Body of pancreas (tissue), 4 donors: ENCODE data around the gene ABHD3. TPM values are rescaled to one million over a fixed set of nuclear protein-coding genes. Genes with fewer than 3 reads are reported as not detected.
A peak's percentile ranks its signal among the peaks of the same experiment; 100 is the strongest.

Experiments
- ATAC-seq: fragments of 150-250 bp; one replicate; pipeline ENCODE4 v1.9.1; 2016
- DNase-seq, 4 donors: peaks; one replicate each; pipeline ENCODE4 v3.0.0-alpha.2; 2019
- H3K27ac ChIP-seq, 4 donors: fragments of 200-600 bp; sonication (generic); 1 replicate in 3 of 4; 2 replicates in 1 of 4; pipeline versions ENCODE4 v1.5.1 to v1.6.1; 2016 to 2019; ENCODE audit warnings: mild to moderate bottlenecking in 1 of 4, mixed read lengths in 1 of 4, moderate library complexity in 1 of 4
- H3K27me3 ChIP-seq, 2 donors: fragments of 200-600 bp; sonication (generic); one replicate each; pipeline ENCODE4 v1.6.0; 2016; ENCODE audit warnings: mild to moderate bottlenecking in 1 of 2
- H3K36me3 ChIP-seq, 2 donors: fragments of 200-600 bp; sonication (generic); replicated peaks in 1 of 2; 2 replicates each; pipeline ENCODE4 v1.5.1; 2016; ENCODE audit warnings: low read depth in 2 of 2; ENCODE audit not compliant: insufficient read depth in 1 of 2
- H3K4me1 ChIP-seq: fragments of 200-600 bp; sonication (generic); one replicate; pipeline ENCODE4 v1.6.0; 2016
- H3K4me3 ChIP-seq, 2 donors: fragments of 200-600 bp; sonication (generic); 1 replicate in 1 of 2; 2 replicates in 1 of 2; pipeline ENCODE4 v1.5.1; 2016 to 2019
- H3K9me3 ChIP-seq, 3 donors: fragments of 200-600 bp; sonication (generic); 1 replicate in 2 of 3; 2 replicates in 1 of 3; pipeline ENCODE4 v1.5.1; 2016
- POLR2A ChIP-seq, 3 donors: fragments of 450-650 bp; IDR thresholded peaks; one replicate each; pipeline ENCODE4 v1.6.1; 2016; ENCODE audit warnings: antibody characterized with exemption in 3 of 3, mild to moderate bottlenecking in 2 of 3
- WGBS, 2 donors: methylation state at CpG; one replicate each; pipeline ENCODE4 v1.1.5; 2017; 5-methylcytosine and 5-hydroxymethylcytosine counted together
- intact Hi-C: fragments of 100-400 bp; cut with DNase I; formaldehyde crosslinking; loops from one replicate; pipeline ENCODE4 v1.15.1; 2023
- total RNA-seq, 2 donors: library from RNA; depleted of rRNA; stranded (reverse); fragments of >200 nt; gene quantifications; one replicate each; pipeline ENCODE4 v1.1.0, GENCODE V29; 2016
- TF ChIP-seq, protein P1 (sequence below), 7 experiments: fragments of 450-650 bp in 4 of 7; fragments of 200-600 bp in 3 of 7; sonication (generic) in 3 of 7; IDR thresholded peaks; one replicate each; pipeline ENCODE4 v1.5.1; 2016 to 2019; ENCODE audit warnings: antibody characterized with exemption in 7 of 7

The ABHD3 gene
- total RNA-seq, 2 donors from 2014 or later = 1.6 to 19.2 TPM

GRCh38 chr18:21743166-21743832 lies 38.7 kb upstream of the ABHD3 start:
- no peak for ATAC-seq
- DNase-seq = no peak
- H3K4me3 ChIP-seq = no peak overlapping the region
- H3K27me3 ChIP-seq = no peaks in the 10 kb centered on the region
- WGBS, 2 donors = 68 to 78% methylated on average over 7 of the region's 7 CpGs
- H3K36me3 ChIP-seq = no peaks in the 10 kb centered on the region
- no peak for TF ChIP-seq POLR2A (IDR thresholded peaks at IDR 0.05)
- TF ChIP-seq, protein P1, sequence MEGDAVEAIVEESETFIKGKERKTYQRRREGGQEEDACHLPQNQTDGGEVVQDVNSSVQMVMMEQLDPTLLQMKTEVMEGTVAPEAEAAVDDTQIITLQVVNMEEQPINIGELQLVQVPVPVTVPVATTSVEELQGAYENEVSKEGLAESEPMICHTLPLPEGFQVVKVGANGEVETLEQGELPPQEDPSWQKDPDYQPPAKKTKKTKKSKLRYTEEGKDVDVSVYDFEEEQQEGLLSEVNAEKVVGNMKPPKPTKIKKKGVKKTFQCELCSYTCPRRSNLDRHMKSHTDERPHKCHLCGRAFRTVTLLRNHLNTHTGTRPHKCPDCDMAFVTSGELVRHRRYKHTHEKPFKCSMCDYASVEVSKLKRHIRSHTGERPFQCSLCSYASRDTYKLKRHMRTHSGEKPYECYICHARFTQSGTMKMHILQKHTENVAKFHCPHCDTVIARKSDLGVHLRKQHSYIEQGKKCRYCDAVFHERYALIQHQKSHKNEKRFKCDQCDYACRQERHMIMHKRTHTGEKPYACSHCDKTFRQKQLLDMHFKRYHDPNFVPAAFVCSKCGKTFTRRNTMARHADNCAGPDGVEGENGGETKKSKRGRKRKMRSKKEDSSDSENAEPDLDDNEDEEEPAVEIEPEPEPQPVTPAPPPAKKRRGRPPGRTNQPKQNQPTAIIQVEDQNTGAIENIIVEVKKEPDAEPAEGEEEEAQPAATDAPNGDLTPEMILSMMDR (IDR thresholded peaks at IDR 0.05) = no peak
- intact Hi-C loops = no loop called here
- H3K27ac ChIP-seq = no peak overlapping the region
- no peaks in the 10 kb centered on the region for H3K9me3 ChIP-seq
- H3K4me1 ChIP-seq = peaks cover 30% of the 10 kb centered on the region

GRCh38 chr18:21742315-21742687 lies 37.7 kb upstream of the ABHD3 start:
- H3K9me3 ChIP-seq = no peaks in the 10 kb centered on the region
- H3K27me3 ChIP-seq = no peaks in the 10 kb centered on the region
- H3K36me3 ChIP-seq = no peaks in the 10 kb centered on the region
- H3K4me1 ChIP-seq = peaks cover 26% of the 10 kb centered on the region
- no peak overlapping the region for H3K4me3 ChIP-seq
- ATAC-seq = no peak
- WGBS, 2 donors = 58 to 60% methylated on average over 5 of the region's 5 CpGs
- TF ChIP-seq, protein P1 (IDR thresholded peaks at IDR 0.05) = no peak
- TF ChIP-seq POLR2A (IDR thresholded peaks at IDR 0.05) = no peak
- intact Hi-C loops = no loop called here
- no peak for DNase-seq
- H3K27ac ChIP-seq = no peak overlapping the region

DNA sequence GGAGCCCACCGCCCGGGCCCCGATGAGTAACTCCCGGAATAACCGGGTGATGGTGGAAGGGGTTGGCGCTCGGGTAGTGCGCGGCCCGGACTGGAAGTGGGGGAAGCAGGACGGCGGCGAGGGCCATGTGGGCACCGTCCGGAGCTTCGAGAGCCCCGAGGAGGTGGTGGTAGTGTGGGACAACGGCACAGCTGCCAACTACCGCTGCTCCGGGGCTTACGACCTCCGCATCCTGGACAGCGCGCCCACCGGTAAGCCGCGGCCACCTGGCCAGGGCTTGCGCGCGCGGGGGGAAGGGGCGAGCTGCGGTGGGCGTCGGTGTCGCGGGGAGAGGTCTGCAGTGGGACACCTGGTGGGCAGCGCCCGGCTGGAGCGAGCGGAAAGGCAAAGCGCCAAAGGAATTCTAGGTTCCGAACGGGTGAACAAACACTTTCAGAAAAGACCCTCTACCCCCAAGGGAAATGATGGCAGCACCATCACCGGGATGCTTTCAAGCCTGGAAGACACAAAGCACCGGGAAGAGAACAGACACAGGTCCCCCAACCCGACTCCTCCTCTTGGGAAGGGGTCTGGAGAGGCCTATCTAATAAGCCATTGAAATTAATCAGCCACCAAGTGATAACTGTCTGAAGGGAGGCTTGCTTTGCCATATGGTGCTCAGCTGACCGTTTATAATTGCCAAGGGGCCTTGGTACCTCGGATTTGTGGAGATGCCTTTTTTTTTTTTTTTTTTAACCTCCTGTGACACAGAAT lies 37.2 kb upstream of the ABHD3 start:
- TF ChIP-seq, protein P1 (IDR thresholded peaks at IDR 0.05) = no peak
- no peak for TF ChIP-seq POLR2A (IDR thresholded peaks at IDR 0.05)
- peaks cover 20% of the 10 kb centered on the region for H3K4me1 ChIP-seq

DNA sequence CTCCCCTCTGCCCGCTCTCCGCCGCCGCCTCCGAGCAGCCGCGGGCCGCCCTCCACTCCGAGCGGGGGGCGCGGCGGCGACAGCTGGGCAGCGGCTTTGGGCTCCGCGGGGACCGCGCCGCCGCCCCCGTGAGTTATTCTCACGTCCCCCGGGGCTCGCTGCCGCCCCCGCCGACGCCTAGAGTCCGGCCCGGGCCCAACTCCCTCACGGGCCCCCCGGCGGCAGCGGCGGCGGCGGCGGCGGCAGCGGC lies 36.7 kb upstream of the ABHD3 start:
- no peak for DNase-seq
- ATAC-seq = no peak
- Histone ChIP-seq H3K9me3 (no peaks in the 10 kb centered on the region), H3K27me3 (no peaks in the 10 kb centered on the region), H3K27ac (peak overlapping the region; percentile 91 to 98 (median 96)), H3K36me3 (no peaks in the 10 kb centered on the region), H3K4me3 (peak overlapping the region; percentile 64 to 71), H3K4me1 (peaks cover 20% of the 10 kb centered on the region)
- TF ChIP-seq POLR2A (IDR thresholded peaks at IDR 0.05) = no peak
- TF ChIP-seq, protein P1 (IDR thresholded peaks at IDR 0.05) = no peak
- intact Hi-C loops = no loop called here
- 0 to 1% methylated on average over 22 to 27 of the region's 41 CpGs for WGBS, 2 donors

More for the DNA sequence above, 37.2 kb upstream of the ABHD3 start:
- DNase-seq = peak; percentile 25 to 49 (median 40)
- WGBS, 2 donors = 0 to 1% methylated on average over 31 to 49 of the region's 49 CpGs
- Histone ChIP-seq H3K27ac (peak overlapping the region; percentile 91 to 98 (median 96)), H3K9me3 (no peaks in the 10 kb centered on the region), H3K4me3 (peak overlapping the region; percentile 64 to 71), H3K36me3 (no peaks in the 10 kb centered on the region), H3K27me3 (no peaks in the 10 kb centered on the region)
- ATAC-seq = peak; percentile 10
- intact Hi-C loops = no loop called here
